GM23338 (cell line): ENCODE data around the gene RPS15. TPM values are rescaled to one million over a fixed set of nuclear protein-coding genes. Genes with fewer than 3 reads are reported as not detected.

Experiments used
- ATAC-seq: fragments of 200-7000 bp; cut with Tn5 transposase; 3 replicates; pipeline ENCODE4 v1.9.1; 2020
- DNase-seq: peaks from one replicate; pipeline ENCODE4 v3.0.0-alpha.2; 2015; ENCODE audit warnings: low spot score
- H2AFZ ChIP-seq: fragments of 200-600 bp; sonication (generic); 2 replicates; pipeline ENCODE4 v1.8.0; 2016; ENCODE audit warnings: antibody characterized with exemption, mild to moderate bottlenecking, moderate library complexity
- H3F3A ChIP-seq: fragments of 200-600 bp; sonication (generic); replicated peaks from 2 replicates; pipeline ENCODE4 v1.8.0; 2017; ENCODE audit warnings: antibody characterized with exemption, mixed run types, low read depth
- H3K27ac ChIP-seq: fragments of 200-600 bp; sonication (generic); 2 replicates; pipeline ENCODE4 v1.6.1; 2016; ENCODE audit warnings: low read depth
- H3K27me3 ChIP-seq: fragments of 200-600 bp; sonication (generic); 2 replicates; pipeline ENCODE4 v1.8.0; 2016; ENCODE audit warnings: mild to moderate bottlenecking, mixed run types, moderate library complexity; ENCODE audit not compliant: insufficient read depth
- H3K36me3 ChIP-seq: fragments of 200-600 bp; sonication (generic); 2 replicates; pipeline ENCODE4 v1.8.0; 2016; ENCODE audit warnings: mild to moderate bottlenecking; ENCODE audit not compliant: insufficient read depth
- H3K4me1 ChIP-seq: fragments of 200-600 bp; sonication (generic); 2 replicates; pipeline ENCODE4 v1.8.0; 2016; ENCODE audit warnings: mild to moderate bottlenecking, moderate library complexity; ENCODE audit not compliant: insufficient read depth
- H3K4me2 ChIP-seq: fragments of 200-600 bp; sonication (generic); 2 replicates; pipeline ENCODE4 v1.7.1; 2017; ENCODE audit warnings: mixed run types
- H3K4me3 ChIP-seq: fragments of 200-600 bp; sonication (generic); 2 replicates; pipeline ENCODE4 v1.6.1; 2016; ENCODE audit warnings: mixed run types
- H3K79me2 ChIP-seq: fragments of 200-600 bp; sonication (generic); replicated peaks from 2 replicates; pipeline ENCODE4 v1.8.0; 2017; ENCODE audit warnings: mild to moderate bottlenecking; ENCODE audit not compliant: insufficient read depth
- H3K9me2 ChIP-seq: fragments of 200-600 bp; sonication (generic); 2 replicates; pipeline ENCODE4 v1.8.0; 2017; ENCODE audit not compliant: insufficient read depth
- H4K20me1 ChIP-seq: fragments of 200-600 bp; sonication (generic); replicated peaks from 2 replicates; pipeline ENCODE4 v1.8.0; 2017; ENCODE audit warnings: mild to moderate bottlenecking; ENCODE audit not compliant: insufficient read depth
- H3K27ac Mint-ChIP-seq: 2 replicates; pipeline ENCODE4 v1.8.0; 2020; ENCODE audit warnings: inconsistent platforms, mild to moderate bottlenecking, moderate library complexity, mixed read lengths
- H3K27me3 Mint-ChIP-seq: 3 replicates; pipeline ENCODE4 v1.8.0; 2022; ENCODE audit warnings: low read depth, mild to moderate bottlenecking, moderate library complexity, mixed read lengths, inconsistent platforms; ENCODE audit not compliant: insufficient read depth, poor library complexity
- H3K36me3 Mint-ChIP-seq: 3 replicates; pipeline ENCODE4 v1.8.0; 2021; ENCODE audit warnings: low read depth, mild to moderate bottlenecking, inconsistent platforms, moderate library complexity, mixed read lengths
- H3K4me1 Mint-ChIP-seq: 3 replicates; pipeline ENCODE4 v1.8.0; 2020; ENCODE audit warnings: mild to moderate bottlenecking, inconsistent platforms, mixed read lengths
- H3K4me3 Mint-ChIP-seq: 3 replicates; pipeline ENCODE4 v1.8.0; 2021; ENCODE audit warnings: moderate library complexity, mild to moderate bottlenecking, inconsistent platforms, mixed read lengths
- H3K9me3 Mint-ChIP-seq: 3 replicates; pipeline ENCODE4 v1.8.0; 2020; ENCODE audit warnings: moderate library complexity, mild to moderate bottlenecking, inconsistent platforms, mixed read lengths
- CREB1 ChIP-seq: fragments of 250-450 bp; sonication (Bioruptor Pico); IDR thresholded peaks from 2 replicates; pipeline ENCODE4 v1.5.0; 2020; ENCODE audit warnings: low read depth, mild to moderate bottlenecking, moderate library complexity
- ETS1 ChIP-seq: IDR thresholded peaks from 2 replicates; pipeline ENCODE4 v1.6.1; 2016; ENCODE audit warnings: antibody characterized with exemption
- EZH2phosphoT487 ChIP-seq: fragments of 200-600 bp; sonication (generic); IDR thresholded peaks from one replicate; pipeline ENCODE4 v1.8.1; 2018; ENCODE audit warnings: antibody characterized with exemption; ENCODE audit not compliant: unreplicated experiment
- JUNB ChIP-seq: IDR thresholded peaks from one replicate; pipeline ENCODE4 v1.6.1; 2016; ENCODE audit warnings: antibody characterized with exemption; ENCODE audit not compliant: unreplicated experiment
- NANOG ChIP-seq: IDR thresholded peaks from 2 replicates; pipeline ENCODE4 v1.6.1; 2016; ENCODE audit warnings: antibody characterized with exemption, borderline replicate concordance
- POLR2AphosphoS5 ChIP-seq: IDR thresholded peaks from 2 replicates; pipeline ENCODE4 v1.6.1; 2016; ENCODE audit warnings: antibody characterized with exemption, low read depth
- STAT1 ChIP-seq: IDR thresholded peaks from one replicate; pipeline ENCODE4 v1.6.1; 2016; ENCODE audit warnings: antibody characterized with exemption; ENCODE audit not compliant: unreplicated experiment
- ZNF114 ChIP-seq: fragments of 250-450 bp; sonication (Bioruptor Pico); IDR thresholded peaks from 2 replicates; pipeline ENCODE4 v1.5.0; 2020; ENCODE audit warnings: mild to moderate bottlenecking, moderate library complexity
- ZNF331 ChIP-seq: fragments of 250-450 bp; sonication (Bioruptor Pico); IDR thresholded peaks from 2 replicates; pipeline ENCODE4 v1.5.0; 2020; ENCODE audit warnings: low read depth, mild to moderate bottlenecking, moderate library complexity
- polyA plus RNA-seq: library from polyadenylated mRNA; unstranded; fragments of >200 nt; fragmentation: Nextera tagmentation; extraction: Ambion mirVana; gene quantifications from 2 replicates; pipeline ENCODE4 v1.2.1, GENCODE V29; 2016
- total RNA-seq: library from RNA; depleted of rRNA; stranded (reverse); fragments of >200 nt; shearing (Covaris generic); gene quantifications from 2 replicates; pipeline ENCODE4 v1.2.3, GENCODE V29; 2014
- TF ChIP-seq, protein P1 (sequence below), 2 experiments: fragments of 200-600 bp in 1 of 2; sonication (generic) in 1 of 2; conservative IDR thresholded peaks; 2 replicates each; pipeline versions ENCODE4 v1.5.1 to v1.6.1; 2016 to 2017; ENCODE audit warnings: antibody characterized with exemption in 2 of 2, low read depth in 2 of 2, mild to moderate bottlenecking in 2 of 2, moderate library complexity in 1 of 2
- TF ChIP-seq, protein P2 (sequence below): IDR thresholded peaks from one replicate; pipeline ENCODE4 v1.6.1; 2018; ENCODE audit warnings: antibody characterized with exemption; ENCODE audit not compliant: unreplicated experiment

Gene RPS15
- total and polyA plus RNA-seq, 2 experiments from 2014 or later, result 2,953 to 3,861 TPM

- TF ChIP-seq, protein P1, sequence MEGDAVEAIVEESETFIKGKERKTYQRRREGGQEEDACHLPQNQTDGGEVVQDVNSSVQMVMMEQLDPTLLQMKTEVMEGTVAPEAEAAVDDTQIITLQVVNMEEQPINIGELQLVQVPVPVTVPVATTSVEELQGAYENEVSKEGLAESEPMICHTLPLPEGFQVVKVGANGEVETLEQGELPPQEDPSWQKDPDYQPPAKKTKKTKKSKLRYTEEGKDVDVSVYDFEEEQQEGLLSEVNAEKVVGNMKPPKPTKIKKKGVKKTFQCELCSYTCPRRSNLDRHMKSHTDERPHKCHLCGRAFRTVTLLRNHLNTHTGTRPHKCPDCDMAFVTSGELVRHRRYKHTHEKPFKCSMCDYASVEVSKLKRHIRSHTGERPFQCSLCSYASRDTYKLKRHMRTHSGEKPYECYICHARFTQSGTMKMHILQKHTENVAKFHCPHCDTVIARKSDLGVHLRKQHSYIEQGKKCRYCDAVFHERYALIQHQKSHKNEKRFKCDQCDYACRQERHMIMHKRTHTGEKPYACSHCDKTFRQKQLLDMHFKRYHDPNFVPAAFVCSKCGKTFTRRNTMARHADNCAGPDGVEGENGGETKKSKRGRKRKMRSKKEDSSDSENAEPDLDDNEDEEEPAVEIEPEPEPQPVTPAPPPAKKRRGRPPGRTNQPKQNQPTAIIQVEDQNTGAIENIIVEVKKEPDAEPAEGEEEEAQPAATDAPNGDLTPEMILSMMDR (conservative IDR thresholded peaks at IDR 0.05; ENCODE audit: low read depth in 2 of 2), result no peak
- TF ChIP-seq EZH2phosphoT487 (no peak), JUNB (no peak), ETS1 (no peak), ZNF331 (CRISPR knock-in tag) (no peak), CREB1 (CRISPR knock-in tag) (no peak), POLR2AphosphoS5 (no peak), STAT1 (no peak), ZNF114 (CRISPR knock-in tag) (no peak), NANOG (no peak)
- TF ChIP-seq, protein P2, sequence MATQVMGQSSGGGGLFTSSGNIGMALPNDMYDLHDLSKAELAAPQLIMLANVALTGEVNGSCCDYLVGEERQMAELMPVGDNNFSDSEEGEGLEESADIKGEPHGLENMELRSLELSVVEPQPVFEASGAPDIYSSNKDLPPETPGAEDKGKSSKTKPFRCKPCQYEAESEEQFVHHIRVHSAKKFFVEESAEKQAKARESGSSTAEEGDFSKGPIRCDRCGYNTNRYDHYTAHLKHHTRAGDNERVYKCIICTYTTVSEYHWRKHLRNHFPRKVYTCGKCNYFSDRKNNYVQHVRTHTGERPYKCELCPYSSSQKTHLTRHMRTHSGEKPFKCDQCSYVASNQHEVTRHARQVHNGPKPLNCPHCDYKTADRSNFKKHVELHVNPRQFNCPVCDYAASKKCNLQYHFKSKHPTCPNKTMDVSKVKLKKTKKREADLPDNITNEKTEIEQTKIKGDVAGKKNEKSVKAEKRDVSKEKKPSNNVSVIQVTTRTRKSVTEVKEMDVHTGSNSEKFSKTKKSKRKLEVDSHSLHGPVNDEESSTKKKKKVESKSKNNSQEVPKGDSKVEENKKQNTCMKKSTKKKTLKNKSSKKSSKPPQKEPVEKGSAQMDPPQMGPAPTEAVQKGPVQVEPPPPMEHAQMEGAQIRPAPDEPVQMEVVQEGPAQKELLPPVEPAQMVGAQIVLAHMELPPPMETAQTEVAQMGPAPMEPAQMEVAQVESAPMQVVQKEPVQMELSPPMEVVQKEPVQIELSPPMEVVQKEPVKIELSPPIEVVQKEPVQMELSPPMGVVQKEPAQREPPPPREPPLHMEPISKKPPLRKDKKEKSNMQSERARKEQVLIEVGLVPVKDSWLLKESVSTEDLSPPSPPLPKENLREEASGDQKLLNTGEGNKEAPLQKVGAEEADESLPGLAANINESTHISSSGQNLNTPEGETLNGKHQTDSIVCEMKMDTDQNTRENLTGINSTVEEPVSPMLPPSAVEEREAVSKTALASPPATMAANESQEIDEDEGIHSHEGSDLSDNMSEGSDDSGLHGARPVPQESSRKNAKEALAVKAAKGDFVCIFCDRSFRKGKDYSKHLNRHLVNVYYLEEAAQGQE, result no peak
Measured at GRCh38 chr19:1468274-1468820, 30.2 kb downstream of the RPS15 start (continued).

DNA sequence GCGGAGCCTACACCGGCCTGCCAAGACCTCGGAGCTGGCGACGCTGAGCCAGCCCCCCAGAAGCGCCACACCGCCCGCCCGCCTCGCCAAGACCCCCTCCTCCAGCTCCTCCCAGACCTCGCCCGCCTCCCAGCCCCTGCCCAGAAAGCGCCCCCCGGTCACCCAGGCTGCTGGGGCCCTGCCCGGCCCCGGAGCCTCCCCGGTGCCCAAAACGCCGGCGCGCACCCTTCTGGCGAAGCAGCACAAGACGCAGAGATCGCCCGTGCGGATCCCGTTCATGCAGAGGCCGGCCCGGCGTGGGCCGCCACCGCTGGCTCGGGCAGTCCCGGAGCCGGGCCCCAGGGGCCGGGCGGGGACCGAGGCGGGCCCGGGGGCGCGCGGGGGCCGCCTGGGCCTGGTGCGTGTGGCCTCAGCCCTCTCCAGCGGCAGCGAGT lies 30.6 kb downstream of the RPS15 start:
- H2AFZ ChIP-seq, result no peak overlapping the region
- peaks cover 11% of the 10 kb centered on the region; the same call in 1 of the 2 replicates for H4K20me1 ChIP-seq
- DNase-seq, result no peak
- TF ChIP-seq ZNF114 (CRISPR knock-in tag) (no peak), ETS1 (no peak), CREB1 (CRISPR knock-in tag) (no peak), JUNB (no peak), NANOG (no peak)

More for the DNA sequence above, 30.6 kb downstream of the RPS15 start:
- Histone ChIP-seq H3K79me2 (no peaks in the 10 kb centered on the region), H3K4me3 (peak overlapping the region; percentile 51; the same call in 1 of the 2 replicates), H3K4me1 (peaks cover 6% of the 10 kb centered on the region; the same call in 1 of the 2 replicates), H3K9me2 (no peaks in the 10 kb centered on the region), H3K27ac (no peak overlapping the region), H3K27me3 (peaks cover 93% of the 10 kb centered on the region), H3K36me3 (no peaks in the 10 kb centered on the region), H3K4me2 (peak overlapping the region; percentile 75), H3F3A (peaks cover 17% of the 10 kb centered on the region)
- Mint-ChIP-seq H3K27ac (no peak overlapping the region), H3K36me3 (no peaks in the 10 kb centered on the region; the same call in 2 of the 3 replicates), H3K4me3 (no peak overlapping the region), H3K9me3 (0 out of 3 replicates have a peak, but pooled peaks cover 3% of the 10 kb centered on the region), H3K4me1 (peaks cover 6% of the 10 kb centered on the region; the same call in 2 of the 3 replicates), H3K27me3 (peaks cover 69% of the 10 kb centered on the region)
- peak; percentile 0; the same call in 2 of the 3 replicates for ATAC-seq
